Stomach (tissue), 8 donors: ENCODE results near the gene MCM7. TPM values are rescaled to one million over a fixed set of nuclear protein-coding genes. Genes with fewer than 3 reads are reported as not detected.

Source experiments
- polyA plus RNA-seq, 3 donors: library from polyadenylated mRNA; stranded (reverse); fragments of 200-250 nt; gene quantifications; one replicate each; pipeline ENCODE4 v1.2.3, GENCODE V29; 2013
- small RNA-seq, 4 donors: library from RNA; depleted of rRNA; stranded (forward); fragments of <200 nt; gene quantifications; one replicate each; pipeline ENCODE3, GENCODE V24; 2016
- total RNA-seq, 5 donors: library from RNA; depleted of rRNA; stranded (reverse); fragments of >200 nt; gene quantifications; one replicate each; pipeline versions ENCODE4 v1.1.0 to v1.2.3, GENCODE V29; 2014 to 2016
- donor health status: healthy with polysubstance abuse.
- donor health status: Bipolar disorder and iron deficiency.
- donor health status: healthy.

The MCM7 gene
- total and polyA plus RNA-seq, 8 donors = 39.6 to 104 (median 50.5) TPM

Small RNAs within 50 kb of the gene (small RNA-seq; reads per million reads assigned to genes)
- gene MIR106B = 55.3 to 224 (median 139) reads per million in 4 donors
- 1,142 to 4,194 (median 1,945) reads per million in 4 donors for gene MIR25
- gene MIR93 = 79.7 to 216 (median 169) reads per million in 4 donors

Other genes with a start within 250 kb of the MCM7 start
- 1 to 10 TPM in 1 of 5 donors, not detected in 4; 1.1 TPM for gene OR2AE1, start 224.4 kb downstream of the MCM7 start, total RNA-seq
- gene OR2AE1, start 224.4 kb downstream of the MCM7 start, polyA plus RNA-seq = not detected
- 10 to 100 TPM; 25.3 to 46.1 (median 40.3) TPM for gene TRIM4, start 181.9 kb downstream of the MCM7 start, total RNA-seq
- 10 to 100 TPM; 12.6 to 21.8 (median 13.8) TPM for gene TRIM4, start 181.9 kb downstream of the MCM7 start, polyA plus RNA-seq
- not detected for gene GJC3, start 171.8 kb downstream of the MCM7 start, total RNA-seq
- under 1 TPM in 2 of 3 donors, not detected in 1; 0.15 to 0.75 TPM for gene GJC3, start 171.8 kb downstream of the MCM7 start, polyA plus RNA-seq
- gene AZGP1, start 125.4 kb downstream of the MCM7 start, total RNA-seq = 10 to 100 TPM in 2 of 5 donors, 1 to 10 TPM in 2, not detected in 1; 6.8 to 92.3 (median 32.7) TPM
- 100 to 1,000 TPM; 235 to 461 (median 422) TPM for gene AZGP1, start 125.4 kb downstream of the MCM7 start, polyA plus RNA-seq
- gene ZKSCAN1, start 85.8 kb downstream of the MCM7 start, total RNA-seq = 100 to 1,000 TPM in 1 of 5 donors, 10 to 100 TPM in 4; 49.0 to 153 (median 55.2) TPM
- gene ZKSCAN1, start 85.8 kb downstream of the MCM7 start, polyA plus RNA-seq = 10 to 100 TPM in 2 of 3 donors, 1 to 10 TPM in 1; 9.5 to 13.6 (median 10.0) TPM
- gene ZSCAN21, start 51.6 kb downstream of the MCM7 start, total RNA-seq = 10 to 100 TPM in 4 of 5 donors, 1 to 10 TPM in 1; 6.4 to 48.4 (median 14.6) TPM
- 1 to 10 TPM; 5.4 to 7.0 (median 6.8) TPM for gene ZSCAN21, start 51.6 kb downstream of the MCM7 start, polyA plus RNA-seq
- 10 to 100 TPM; 15.2 to 42.0 (median 37.8) TPM for gene ZNF3, start 19.7 kb downstream of the MCM7 start, total RNA-seq
- gene ZNF3, start 19.7 kb downstream of the MCM7 start, polyA plus RNA-seq = 10 to 100 TPM; 12.4 to 19.6 (median 13.5) TPM
- 100 to 1,000 TPM in 1 of 5 donors, 10 to 100 TPM in 4; 34.2 to 197 (median 87.5) TPM for gene COPS6, start 12.4 kb downstream of the MCM7 start, total RNA-seq
- gene COPS6, start 12.4 kb downstream of the MCM7 start, polyA plus RNA-seq = 100 to 1,000 TPM in 2 of 3 donors, 10 to 100 TPM in 1; 90.0 to 125 (median 117) TPM
- 100 to 1,000 TPM in 1 of 5 donors, 10 to 100 TPM in 3, 1 to 10 TPM in 1; 8.4 to 103 (median 19.6) TPM for gene AP4M1, start 246 bp upstream of the MCM7 start, total RNA-seq
- 10 to 100 TPM; 14.7 to 24.3 (median 21.3) TPM for gene AP4M1, start 246 bp upstream of the MCM7 start, polyA plus RNA-seq
- 100 to 1,000 TPM in 1 of 5 donors, 10 to 100 TPM in 4; 15.4 to 106 (median 33.8) TPM for gene TAF6, start 18.0 kb upstream of the MCM7 start, total RNA-seq
- gene TAF6, start 18.0 kb upstream of the MCM7 start, polyA plus RNA-seq = 10 to 100 TPM; 22.0 to 29.8 (median 24.8) TPM
- gene CNPY4, start 18.2 kb upstream of the MCM7 start, total RNA-seq = 10 to 100 TPM in 2 of 5 donors, 1 to 10 TPM in 1, under 1 TPM in 2; 0.45 to 10.6 (median 7.1) TPM
- gene CNPY4, start 18.2 kb upstream of the MCM7 start, polyA plus RNA-seq = 1 to 10 TPM; 5.7 to 6.3 (median 5.8) TPM
- 1 to 10 TPM in 2 of 5 donors, not detected in 3; 1.3 to 6.1 TPM for gene MBLAC1, start 25.6 kb upstream of the MCM7 start, total RNA-seq
- 1 to 10 TPM; 1.3 to 4.2 (median 1.7) TPM for gene MBLAC1, start 25.6 kb upstream of the MCM7 start, polyA plus RNA-seq
- gene LAMTOR4, start 47.5 kb upstream of the MCM7 start, total RNA-seq = 100 to 1,000 TPM in 3 of 5 donors, 10 to 100 TPM in 2; 26.3 to 889 (median 159) TPM
- 100 to 1,000 TPM; 307 to 476 (median 334) TPM for gene LAMTOR4, start 47.5 kb upstream of the MCM7 start, polyA plus RNA-seq
- gene TRAPPC14, start 57.3 kb upstream of the MCM7 start, total RNA-seq = 10 to 100 TPM; 16.2 to 33.3 (median 28.6) TPM
- gene TRAPPC14, start 57.3 kb upstream of the MCM7 start, polyA plus RNA-seq = 10 to 100 TPM; 10.7 to 17.2 (median 11.4) TPM
- gene GAL3ST4, start 67.2 kb upstream of the MCM7 start, total RNA-seq = 1 to 10 TPM in 2 of 5 donors, not detected in 3; 1.5 to 1.6 TPM
- gene GAL3ST4, start 67.2 kb upstream of the MCM7 start, polyA plus RNA-seq = 1 to 10 TPM; 1.7 to 2.4 (median 2.1) TPM
- gene GPC2, start 76.0 kb upstream of the MCM7 start, total RNA-seq = 1 to 10 TPM in 3 of 5 donors, under 1 TPM in 1, not detected in 1; 0.92 to 4.9 (median 2.6) TPM
- gene GPC2, start 76.0 kb upstream of the MCM7 start, polyA plus RNA-seq = under 1 TPM in 2 of 3 donors, not detected in 1; 0.12 to 0.48 TPM
- under 1 TPM in 1 of 5 donors, not detected in 4; 0.92 TPM for gene STAG3, start 76.5 kb upstream of the MCM7 start, total RNA-seq
- gene STAG3, start 76.5 kb upstream of the MCM7 start, polyA plus RNA-seq = 1 to 10 TPM in 2 of 3 donors, under 1 TPM in 1; 0.50 to 8.8 (median 1.5) TPM
- gene PVRIG, start 118.6 kb upstream of the MCM7 start, total RNA-seq = 1 to 10 TPM in 4 of 5 donors, not detected in 1; 1.1 to 3.8 (median 1.4) TPM
- 1 to 10 TPM in 1 of 3 donors, under 1 TPM in 2; 0.56 to 1.7 (median 0.95) TPM for gene PVRIG, start 118.6 kb upstream of the MCM7 start, polyA plus RNA-seq
- not detected for gene SPDYE3, start 206.3 kb upstream of the MCM7 start, total RNA-seq
- gene SPDYE3, start 206.3 kb upstream of the MCM7 start, polyA plus RNA-seq = not detected